ENCODE measurements around the gene ZNF428.

ZNF428 gene

GRCh38 chr19:43564800-43565199 is 54.6 kb downstream of the ZNF428 start:
- DNase-seq (ENCODE audit: extremely low read depth in 1 of 2, low read depth in 1 of 2): no peak

- DNase-seq (ENCODE audit: extremely low read depth in 1 of 2, low read depth in 1 of 2): no peak
Observed at GRCh38 chr19:43563816-43564457, 55.5 kb downstream of the ZNF428 start.

- DNase-seq (ENCODE audit: extremely low read depth in 1 of 2, low read depth in 1 of 2): peak; percentile 53 to 68
Observed at GRCh38 chr19:43562698-43563241, 56.7 kb downstream of the ZNF428 start.

- DNase-seq (ENCODE audit: extremely low read depth in 1 of 2, low read depth in 1 of 2): peak in 1 of 2 donors; percentile 43
Observed at GRCh38 chr19:43562226-43562697, 57.2 kb downstream of the ZNF428 start.

GRCh38 chr19:43561139-43561970 is 58.1 kb downstream of the ZNF428 start:
- DNase-seq (ENCODE audit: extremely low read depth in 1 of 2, low read depth in 1 of 2): no peak

GRCh38 chr19:43560687-43561086 is 58.7 kb downstream of the ZNF428 start:
- peak in 1 of 2 donors; percentile 23 for DNase-seq (ENCODE audit: extremely low read depth in 1 of 2, low read depth in 1 of 2)

All from stimulated activated CD8-positive, alpha-beta memory T cell treated with anti-CD3 and anti-CD28 coated beads, Interleukin-7, amount 100 ng/mL, for 48 hours (primary cell).